Limb (tissue), 2 donors: ENCODE measurements around the gene AMMECR1.
"Not testable (repeated sequence)": the region's sequence is repeated elsewhere in the genome, so short reads cannot be mapped to it uniquely, and the experiment has no call there.

Source experiments
- DNase-seq, 2 donors: peaks; one replicate each; pipeline ENCODE4 v3.0.0-alpha.2; 2016; ENCODE audit errors: extremely low spot score in 2 of 2

Gene AMMECR1

DNA sequence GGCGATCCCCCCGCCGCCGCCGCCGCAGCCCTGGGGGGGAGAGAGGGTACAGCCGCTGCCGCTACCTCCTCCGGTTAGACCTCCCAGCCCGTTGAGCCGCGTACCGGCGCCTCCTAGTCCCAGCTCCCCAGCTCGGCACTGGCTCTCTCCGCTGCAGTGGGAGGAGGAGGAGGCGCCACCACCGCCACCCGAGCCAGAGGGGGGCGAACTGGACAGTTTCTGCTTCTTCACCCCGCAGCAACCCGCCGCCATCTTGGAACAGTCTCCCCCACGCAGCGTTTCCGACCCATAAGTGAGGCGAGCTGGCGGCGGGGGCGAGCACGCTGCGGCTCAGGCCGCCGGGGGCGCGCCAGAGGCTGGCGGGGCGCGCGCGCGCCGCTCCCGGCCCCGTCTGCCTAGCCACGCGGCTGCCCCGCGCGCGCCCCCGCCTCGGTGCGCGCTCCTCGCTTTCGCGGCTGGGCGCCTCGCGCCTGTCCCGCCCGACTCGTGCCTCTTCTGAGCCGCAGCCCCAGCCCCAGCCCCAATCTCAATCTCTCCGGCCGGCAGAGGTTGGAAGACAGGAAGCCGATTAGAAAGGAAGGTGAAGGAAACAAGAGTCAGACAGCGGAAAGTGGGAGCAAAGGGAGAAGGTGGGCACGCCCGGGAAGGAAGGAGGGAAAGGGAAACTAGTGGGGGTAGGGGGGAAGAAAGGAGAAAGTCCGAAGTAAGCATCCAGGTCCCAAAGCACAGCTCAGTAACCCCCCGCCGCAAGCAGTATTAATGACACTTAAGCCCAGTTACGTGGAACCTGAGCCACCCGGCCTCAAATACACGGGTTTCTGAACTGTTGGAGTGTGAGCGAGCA, at the start of gene AMMECR1:
AMMECR1 (minus strand) TSS at position 266 of the 844 bp plus-strand sequence; CDS start at position 252, 14 bp downstream.
- peak; percentile 71 to 85 for DNase-seq

- no peak for DNase-seq
These were observed 45.4 kb upstream of the AMMECR1 start for GRCh38 chrX:110363244-110363643.

DNA sequence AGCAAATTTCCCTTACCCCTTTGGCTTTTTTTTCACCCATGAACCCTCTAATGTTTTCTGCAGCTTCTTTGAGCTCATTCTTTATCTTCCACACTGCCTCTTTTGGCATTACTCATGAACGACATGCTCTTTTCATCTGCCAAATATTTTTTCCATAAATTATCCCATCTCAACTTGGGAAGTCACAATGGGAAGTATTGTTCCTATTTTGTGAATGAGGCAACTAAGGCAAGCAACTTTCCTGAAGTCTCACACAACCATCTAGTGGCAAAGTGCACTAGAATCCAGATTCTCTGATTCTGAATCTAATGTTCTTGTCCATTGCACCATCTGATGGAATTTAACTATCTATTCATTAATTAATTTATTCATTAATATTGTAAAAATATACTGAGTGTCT, 41.4 kb upstream of the AMMECR1 start:
- DNase-seq: no peak

DNA sequence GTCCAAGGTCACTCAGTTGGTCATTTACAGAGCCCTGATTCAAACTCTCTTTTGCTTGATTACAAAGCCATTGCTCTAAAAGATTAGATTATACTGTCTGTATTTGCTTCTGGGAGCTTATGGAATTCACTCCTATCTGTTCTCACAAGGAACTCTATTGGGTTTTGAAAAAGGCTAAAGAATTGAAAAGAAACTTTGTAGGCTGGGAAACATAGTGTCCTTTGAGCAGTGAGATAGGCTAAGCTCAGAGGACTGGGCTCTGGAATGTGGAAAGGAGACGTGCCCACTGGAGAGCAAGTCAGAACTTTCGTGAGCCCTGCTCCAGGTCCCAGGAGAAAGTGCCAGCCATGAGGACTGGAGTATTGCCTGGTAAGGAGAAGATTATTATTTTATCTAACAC, 40.7 kb upstream of the AMMECR1 start, which contains the start of gene RTL9:
RTL9 (plus strand) TSS at position 301 of the 400 bp plus-strand sequence. CDS start 91,770 bp downstream, outside the sequence.
- DNase-seq: no peak

DNA sequence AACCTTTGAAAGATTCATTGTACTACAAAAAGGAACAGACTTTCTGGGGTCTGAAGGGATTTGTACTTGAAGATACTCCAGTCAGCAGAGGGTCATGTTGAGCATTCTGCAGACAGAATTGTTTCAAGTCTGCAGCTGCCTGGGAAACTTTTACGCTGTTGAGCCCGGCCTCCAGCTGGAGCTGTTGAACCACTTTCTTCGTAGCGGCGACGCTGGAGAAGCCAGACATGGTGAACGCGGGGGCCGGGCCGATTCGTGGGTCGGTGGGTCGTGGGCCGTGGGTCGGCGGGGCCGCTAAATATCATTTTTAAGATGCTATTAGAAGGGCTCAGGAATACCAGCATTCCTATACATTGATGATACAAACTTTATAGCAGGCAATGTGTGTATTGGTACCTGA, 28.8 kb upstream of the AMMECR1 start:
- DNase-seq: peak in 1 of 2 donors; percentile 17

DNA sequence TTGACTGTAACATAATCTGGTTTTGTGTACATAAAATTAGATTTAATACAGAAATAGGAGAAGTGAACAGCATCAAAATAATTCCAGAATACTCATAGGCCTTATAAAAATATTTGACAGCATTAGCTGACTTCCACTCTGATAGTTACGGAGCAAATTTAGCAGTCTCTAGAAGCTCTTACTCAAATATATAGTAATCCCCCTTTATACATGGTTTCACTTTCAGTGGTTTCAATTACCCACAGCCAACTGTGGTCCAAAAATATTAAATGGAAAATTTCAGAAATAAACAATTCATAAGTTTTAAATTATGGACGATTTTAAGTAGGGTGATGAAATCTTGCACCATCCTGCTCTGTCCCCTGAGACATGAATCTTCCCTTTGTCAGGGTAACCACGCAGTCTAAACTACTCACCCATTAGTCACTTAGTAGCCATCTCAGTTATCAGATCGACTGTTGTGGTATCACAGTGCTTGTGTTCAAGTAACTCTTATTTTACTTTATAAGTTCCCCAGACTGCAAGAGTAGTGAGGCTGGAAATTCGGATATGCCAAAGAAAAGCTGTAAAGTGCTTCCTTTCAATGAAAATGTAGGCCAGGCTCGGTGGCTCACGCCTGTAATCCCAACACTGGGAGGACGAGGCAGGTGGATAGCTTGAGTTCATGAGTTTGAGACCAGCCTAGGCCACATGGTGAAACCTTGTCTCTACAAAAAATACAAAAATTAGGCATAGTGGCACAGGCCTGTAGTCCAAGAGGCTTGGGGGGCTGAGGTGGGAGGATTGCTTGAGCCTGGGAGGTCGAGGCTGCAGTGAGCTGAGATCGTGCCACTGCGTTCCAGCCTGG, 23.5 kb upstream of the AMMECR1 start:
- no peak for DNase-seq

- DNase-seq: no peak
These were observed 21.1 kb upstream of the AMMECR1 start for GRCh38 chrX:110338935-110339334.

GRCh38 chrX:110333458-110333857, 15.6 kb upstream of the AMMECR1 start:
- DNase-seq: not testable (repeated sequence)

DNA sequence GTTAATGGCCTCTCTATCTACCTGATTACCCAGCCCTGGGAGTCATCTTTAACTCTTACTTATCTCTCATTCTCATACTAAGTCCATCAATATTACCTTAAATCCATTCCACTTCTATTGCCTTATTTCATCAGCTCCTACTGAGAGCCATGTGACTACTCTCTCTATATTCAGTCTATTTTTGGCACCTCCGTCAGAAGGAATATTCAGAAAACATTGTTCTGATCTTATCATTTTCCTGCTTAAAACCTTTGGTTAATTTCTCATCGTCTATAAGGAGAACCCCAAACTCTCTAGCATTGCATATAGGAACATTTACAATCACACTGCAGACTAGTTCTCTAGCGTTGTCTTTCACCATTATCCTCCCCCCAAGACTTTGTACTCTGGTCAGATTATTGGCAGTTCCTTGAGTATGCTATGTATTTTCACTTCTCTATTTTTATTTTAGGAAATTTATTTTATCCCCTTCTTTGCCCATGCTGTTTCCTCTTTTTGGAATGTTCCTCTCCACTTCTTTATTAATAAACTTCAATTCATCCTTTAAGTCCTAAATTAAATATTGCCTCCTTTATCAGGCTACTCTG, 13.7 kb upstream of the AMMECR1 start:
- no peak for DNase-seq

GRCh38 chrX:110328613-110329012, 10.7 kb upstream of the AMMECR1 start:
- not testable (repeated sequence) for DNase-seq

- no peak for DNase-seq
These were observed 9.5 kb upstream of the AMMECR1 start for GRCh38 chrX:110327336-110327735.

- no peak for DNase-seq
These were observed 8.8 kb upstream of the AMMECR1 start for GRCh38 chrX:110326712-110327111.

DNA sequence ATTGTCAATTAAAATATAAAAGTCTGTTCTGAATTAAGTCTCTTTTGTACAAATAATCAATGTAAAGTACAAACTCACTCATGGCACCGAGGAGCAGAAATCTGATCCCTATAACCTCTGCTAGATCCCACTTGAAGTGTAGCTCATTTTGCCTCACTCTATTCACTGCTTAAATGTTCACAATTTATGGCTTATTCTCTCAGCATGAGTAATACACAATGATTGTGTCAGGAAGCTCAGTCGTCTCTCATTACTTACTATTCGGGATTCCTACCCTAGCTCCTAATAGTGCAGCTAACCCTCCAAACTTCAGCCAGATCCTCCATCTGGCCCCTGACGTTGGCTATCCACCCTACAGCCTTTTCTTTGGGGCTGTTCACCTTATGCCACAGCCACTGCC, 4.7 kb upstream of the AMMECR1 start:
- DNase-seq: no peak

DNA sequence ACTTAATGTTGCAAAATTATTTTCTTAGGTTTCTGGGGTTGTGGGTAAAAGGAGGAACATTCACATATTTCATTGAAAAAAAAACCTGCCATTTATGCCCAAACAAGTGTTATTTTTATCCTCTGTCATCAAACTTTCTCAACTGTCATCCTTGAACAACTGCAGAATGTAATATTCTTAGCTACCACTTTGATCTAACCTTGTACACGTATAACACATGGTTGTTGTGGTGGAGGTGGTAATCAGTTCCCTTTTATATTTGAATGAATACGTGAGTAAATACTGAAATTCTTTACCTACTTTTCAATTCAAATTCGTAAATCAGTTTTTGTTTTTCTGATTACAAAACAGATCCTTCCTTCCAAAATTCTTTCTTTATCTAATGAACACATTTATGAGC, 3.8 kb upstream of the AMMECR1 start:
- no peak for DNase-seq

- DNase-seq: no peak
These were observed 3.2 kb upstream of the AMMECR1 start for GRCh38 chrX:110321081-110321480.

DNA sequence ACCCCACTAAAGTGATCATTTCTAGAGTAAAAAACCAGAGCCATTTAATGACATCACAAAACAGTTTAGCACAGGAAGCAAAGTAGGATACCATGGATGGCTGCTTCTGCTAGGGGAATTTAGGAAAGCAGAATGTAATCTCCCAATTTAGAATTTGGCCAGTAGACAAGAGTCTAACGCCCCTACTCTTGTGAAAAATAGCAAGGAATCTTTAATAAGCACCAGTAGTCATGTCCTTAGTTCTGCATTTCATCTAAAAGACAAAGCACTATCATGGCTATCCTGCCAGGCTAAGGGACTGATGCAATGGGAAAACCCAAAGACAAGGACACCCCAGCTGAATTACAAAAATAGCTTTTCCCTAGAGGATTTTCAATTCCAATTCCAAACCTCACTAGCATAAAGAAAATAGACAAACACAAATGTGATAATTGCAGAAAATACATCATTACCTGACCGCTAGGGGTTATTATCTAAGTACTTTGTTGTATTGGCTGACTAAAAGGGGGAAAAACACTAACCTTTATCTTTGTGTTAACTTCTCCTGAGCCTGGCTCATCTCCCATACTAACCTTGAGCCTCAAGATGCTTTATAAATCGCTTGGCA, 2.6 kb upstream of the AMMECR1 start:
- DNase-seq: no peak

DNA sequence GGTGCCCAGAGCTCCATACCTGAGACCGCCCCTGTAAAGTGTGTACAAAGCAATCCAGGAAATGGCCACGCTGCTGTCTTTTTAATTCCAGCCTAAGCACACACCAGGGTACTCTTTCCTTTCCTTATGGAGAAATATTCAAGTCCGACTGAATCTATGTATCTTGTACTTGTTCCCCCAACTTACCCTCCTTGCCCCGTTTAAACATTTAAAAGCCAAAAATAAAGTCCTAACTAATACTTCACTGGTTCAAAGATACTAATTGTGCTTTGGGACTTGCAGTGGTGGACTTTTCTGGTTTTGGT, 731 bp upstream of the AMMECR1 start:
- no peak for DNase-seq

DNA sequence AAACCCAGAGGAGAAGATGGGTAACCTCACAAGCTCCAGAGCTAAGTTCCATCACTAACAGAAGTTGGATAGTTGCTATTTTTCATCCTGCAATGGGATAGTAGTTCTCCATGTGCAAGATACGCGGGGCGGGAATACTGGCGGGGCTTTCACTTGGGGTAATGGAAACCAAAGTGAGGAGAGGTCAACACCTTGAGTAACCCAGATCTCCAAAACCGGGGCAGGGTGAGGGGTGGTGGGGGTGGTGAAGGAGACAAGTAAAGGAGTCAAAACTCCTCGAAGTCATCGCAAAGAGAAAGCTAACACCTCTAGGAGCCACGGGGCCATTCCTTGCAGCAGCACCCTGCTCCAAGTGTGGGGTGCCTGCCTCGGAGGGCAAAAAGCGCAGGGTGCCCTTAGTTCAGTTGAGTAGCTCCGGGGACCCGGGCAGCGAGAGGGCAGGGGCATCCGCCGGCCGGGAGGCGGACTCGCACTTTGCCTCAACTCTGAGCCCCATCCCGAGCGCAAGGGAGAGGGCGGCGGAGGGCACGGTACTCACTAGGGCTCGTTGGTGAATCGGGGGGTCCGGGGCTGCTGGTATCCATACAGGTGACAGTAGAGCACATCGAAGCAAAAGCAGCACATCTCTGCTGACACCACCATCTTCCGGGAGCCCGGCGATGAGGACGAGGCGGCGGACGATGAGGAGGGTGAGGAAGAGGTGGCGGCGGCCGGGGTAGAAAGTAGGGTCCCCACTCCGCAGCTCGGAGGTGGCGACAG, 645 bp downstream of the AMMECR1 start:
- peak in 1 of 2 donors; percentile 39 for DNase-seq

- DNase-seq: no peak
These were observed 1.4 kb downstream of the AMMECR1 start for GRCh38 chrX:110316351-110317060.

DNA sequence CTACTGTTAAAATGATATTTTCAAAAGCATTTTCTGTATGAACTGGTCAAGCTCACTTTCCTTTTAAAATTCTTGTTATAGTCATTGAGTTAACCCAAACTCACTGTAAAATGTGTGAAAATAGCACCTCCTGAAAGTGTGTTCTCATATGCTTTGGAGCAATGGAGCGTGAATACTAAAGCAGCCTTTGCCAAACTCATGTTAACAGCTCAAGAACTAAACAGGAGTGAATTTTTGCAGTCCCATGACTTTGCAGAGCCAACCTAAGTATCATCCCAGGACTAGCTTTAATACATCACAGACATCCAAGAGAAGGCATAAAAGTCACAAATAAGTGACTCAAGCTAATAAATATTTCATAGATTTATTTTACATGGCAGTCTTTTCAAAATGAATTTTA, 2.3 kb downstream of the AMMECR1 start:
- no peak for DNase-seq
